ENCODE results near the gene PPIA.

The PPIA gene

DNA sequence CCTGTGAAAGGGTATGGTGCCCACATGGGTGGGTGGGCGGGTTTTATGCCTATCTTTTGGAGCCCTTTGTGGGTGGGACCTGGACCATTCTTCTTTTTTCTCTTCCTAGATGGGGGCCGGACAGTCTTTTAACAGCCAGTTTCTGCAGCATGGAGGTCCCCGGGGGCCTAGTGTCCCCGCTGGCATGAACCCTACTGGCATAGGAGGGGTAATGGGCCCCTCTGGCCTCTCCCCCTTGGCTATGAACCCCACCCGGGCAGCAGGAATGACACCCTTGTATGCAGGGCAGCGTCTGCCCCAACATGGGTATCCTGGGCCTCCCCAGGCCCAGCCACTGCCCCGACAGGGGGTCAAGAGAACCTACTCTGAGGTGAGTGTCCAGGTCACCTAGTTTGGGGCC lies 38.7 kb upstream of the PPIA start:
- no peak overlapping the region for H3K4me3 ChIP-seq (ENCODE audit: low read depth, low read length, poor library complexity, severe bottlenecking)
- no peaks in the 10 kb centered on the region for H4K20me1 ChIP-seq (ENCODE audit: insufficient read depth, low read length)
- no peaks in the 10 kb centered on the region for H3K9me3 ChIP-seq (ENCODE audit: low read length)
- H3K27me3 ChIP-seq (ENCODE audit: insufficient read depth, low read length) = no peaks in the 10 kb centered on the region
- no peaks in the 10 kb centered on the region for H3K9me2 ChIP-seq (ENCODE audit: low read depth, low read length)
- H3K9ac ChIP-seq (ENCODE audit: low read length) = no peak overlapping the region
- H3K36me3 ChIP-seq (ENCODE audit: insufficient read depth, low read length) = peaks cover 59% of the 10 kb centered on the region
- no peak overlapping the region for H3K4me2 ChIP-seq (ENCODE audit: low read length)
- no peak overlapping the region for H3K27ac ChIP-seq (ENCODE audit: low read depth, low read length, poor library complexity, severe bottlenecking)
- TF ChIP-seq, protein P1, sequence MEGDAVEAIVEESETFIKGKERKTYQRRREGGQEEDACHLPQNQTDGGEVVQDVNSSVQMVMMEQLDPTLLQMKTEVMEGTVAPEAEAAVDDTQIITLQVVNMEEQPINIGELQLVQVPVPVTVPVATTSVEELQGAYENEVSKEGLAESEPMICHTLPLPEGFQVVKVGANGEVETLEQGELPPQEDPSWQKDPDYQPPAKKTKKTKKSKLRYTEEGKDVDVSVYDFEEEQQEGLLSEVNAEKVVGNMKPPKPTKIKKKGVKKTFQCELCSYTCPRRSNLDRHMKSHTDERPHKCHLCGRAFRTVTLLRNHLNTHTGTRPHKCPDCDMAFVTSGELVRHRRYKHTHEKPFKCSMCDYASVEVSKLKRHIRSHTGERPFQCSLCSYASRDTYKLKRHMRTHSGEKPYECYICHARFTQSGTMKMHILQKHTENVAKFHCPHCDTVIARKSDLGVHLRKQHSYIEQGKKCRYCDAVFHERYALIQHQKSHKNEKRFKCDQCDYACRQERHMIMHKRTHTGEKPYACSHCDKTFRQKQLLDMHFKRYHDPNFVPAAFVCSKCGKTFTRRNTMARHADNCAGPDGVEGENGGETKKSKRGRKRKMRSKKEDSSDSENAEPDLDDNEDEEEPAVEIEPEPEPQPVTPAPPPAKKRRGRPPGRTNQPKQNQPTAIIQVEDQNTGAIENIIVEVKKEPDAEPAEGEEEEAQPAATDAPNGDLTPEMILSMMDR (IDR thresholded peaks at IDR 0.05; ENCODE audit: low read length) = no peak
- TF ChIP-seq EZH2 (IDR thresholded peaks at IDR 0.05; ENCODE audit: borderline replicate concordance, low read length) = no peak
- H2AFZ ChIP-seq (ENCODE audit: low read length) = no peak overlapping the region
- peaks cover 1% of the 10 kb centered on the region for H3K4me1 ChIP-seq (ENCODE audit: insufficient read depth, low read length, severe bottlenecking)
- no peaks in the 10 kb centered on the region for H3F3A ChIP-seq (ENCODE audit: insufficient read depth, low read length)
- H3K79me2 ChIP-seq (ENCODE audit: insufficient read depth, low read length) = peaks cover 10% of the 10 kb centered on the region; the same call in 1 of the 2 replicates

DNA sequence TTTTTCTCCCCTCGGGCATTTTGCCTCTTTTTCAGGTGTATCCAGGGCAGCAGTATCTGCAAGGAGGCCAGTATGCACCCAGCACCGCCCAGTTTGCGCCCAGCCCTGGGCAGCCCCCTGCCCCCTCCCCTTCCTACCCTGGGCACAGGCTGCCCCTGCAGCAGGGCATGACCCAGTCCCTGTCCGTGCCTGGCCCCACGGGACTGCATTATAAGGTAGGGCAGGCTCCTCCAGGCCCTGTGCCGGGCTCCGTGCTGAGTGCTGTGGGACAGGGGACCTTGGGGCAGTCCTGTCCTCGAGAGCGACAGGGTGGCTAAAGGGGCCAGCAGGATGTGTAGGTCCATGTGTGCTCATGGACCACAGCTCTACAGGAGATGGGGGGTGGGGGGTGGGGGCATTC lies 37.2 kb upstream of the PPIA start:
- H3K36me3 ChIP-seq (ENCODE audit: insufficient read depth, low read length) = peaks cover 74% of the 10 kb centered on the region
- no peak overlapping the region for H3K27ac ChIP-seq (ENCODE audit: low read depth, low read length, poor library complexity, severe bottlenecking)
- H3K4me1 ChIP-seq (ENCODE audit: insufficient read depth, low read length, severe bottlenecking) = no peaks in the 10 kb centered on the region

DNA sequence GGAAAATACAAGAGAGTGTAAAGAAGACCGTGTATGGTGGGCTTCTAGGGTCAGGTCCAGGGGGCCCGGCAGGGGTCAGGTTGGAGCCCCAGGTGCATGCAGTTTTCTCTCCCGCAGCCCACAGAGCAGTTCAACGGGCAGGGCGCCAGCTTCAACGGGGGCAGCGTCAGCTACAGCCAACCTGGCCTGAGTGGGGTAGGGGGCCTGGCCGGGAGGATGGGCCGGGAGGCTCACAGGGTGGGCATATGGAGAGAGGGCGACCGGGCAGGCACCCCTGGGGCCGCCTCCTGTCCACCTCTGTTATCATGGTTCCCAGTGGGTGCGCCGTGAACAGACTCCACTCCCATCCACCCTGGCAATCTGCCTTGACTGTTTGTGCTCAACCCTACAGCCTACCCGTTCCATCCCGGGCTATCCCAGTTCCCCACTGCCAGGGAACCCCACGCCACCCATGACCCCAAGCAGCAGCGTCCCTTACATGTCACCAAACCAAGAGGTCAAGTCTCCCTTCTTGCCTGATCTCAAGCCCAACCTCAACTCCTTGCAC lies 36.4 kb upstream of the PPIA start:
- H4K20me1 ChIP-seq (ENCODE audit: insufficient read depth, low read length) = no peaks in the 10 kb centered on the region
- H2AFZ ChIP-seq (ENCODE audit: low read length) = no peak overlapping the region
- H3K27ac ChIP-seq (ENCODE audit: low read depth, low read length, poor library complexity, severe bottlenecking) = no peak overlapping the region
- H3K4me2 ChIP-seq (ENCODE audit: low read length) = no peak overlapping the region
- H3K9me2 ChIP-seq (ENCODE audit: low read depth, low read length) = no peaks in the 10 kb centered on the region
- H3K9me3 ChIP-seq (ENCODE audit: low read length) = no peaks in the 10 kb centered on the region
- TF ChIP-seq, protein P1 (IDR thresholded peaks at IDR 0.05; ENCODE audit: low read length) = no peak
- no peak for TF ChIP-seq EZH2 (IDR thresholded peaks at IDR 0.05; ENCODE audit: borderline replicate concordance, low read length)
- no peaks in the 10 kb centered on the region for H3F3A ChIP-seq (ENCODE audit: insufficient read depth, low read length)
- no peak overlapping the region for H3K4me3 ChIP-seq (ENCODE audit: low read depth, low read length, poor library complexity, severe bottlenecking)
- no peaks in the 10 kb centered on the region for H3K79me2 ChIP-seq (ENCODE audit: insufficient read depth, low read length)
- peaks cover 83% of the 10 kb centered on the region for H3K36me3 ChIP-seq (ENCODE audit: insufficient read depth, low read length)
- H3K9ac ChIP-seq (ENCODE audit: low read length) = no peak overlapping the region
- H3K4me1 ChIP-seq (ENCODE audit: insufficient read depth, low read length, severe bottlenecking) = no peaks in the 10 kb centered on the region
- no peaks in the 10 kb centered on the region for H3K27me3 ChIP-seq (ENCODE audit: insufficient read depth, low read length)

More for the DNA sequence above, 37.2 kb upstream of the PPIA start:
- 0 out of 2 replicates have a peak, but pooled peaks cover under 1% of the 10 kb centered on the region for H3K79me2 ChIP-seq (ENCODE audit: insufficient read depth, low read length)
- H3K4me3 ChIP-seq (ENCODE audit: low read depth, low read length, poor library complexity, severe bottlenecking) = no peak overlapping the region
- no peak for TF ChIP-seq EZH2 (IDR thresholded peaks at IDR 0.05; ENCODE audit: borderline replicate concordance, low read length)
- TF ChIP-seq, protein P1 (IDR thresholded peaks at IDR 0.05; ENCODE audit: low read length) = no peak
- H2AFZ ChIP-seq (ENCODE audit: low read length) = no peak overlapping the region
- H3K9ac ChIP-seq (ENCODE audit: low read length) = no peak overlapping the region
- H3K27me3 ChIP-seq (ENCODE audit: insufficient read depth, low read length) = no peaks in the 10 kb centered on the region
- H3K4me2 ChIP-seq (ENCODE audit: low read length) = no peak overlapping the region
- H3K9me3 ChIP-seq (ENCODE audit: low read length) = no peaks in the 10 kb centered on the region
- no peaks in the 10 kb centered on the region for H3K9me2 ChIP-seq (ENCODE audit: low read depth, low read length)
- no peaks in the 10 kb centered on the region for H4K20me1 ChIP-seq (ENCODE audit: insufficient read depth, low read length)
- H3F3A ChIP-seq (ENCODE audit: insufficient read depth, low read length) = no peaks in the 10 kb centered on the region

All from OCI-LY1 (cell line).